Uterus (tissue), 4 donors: ENCODE measurements around the gene CAMK2N2. TPM values are rescaled to one million over a fixed set of nuclear protein-coding genes. Genes with fewer than 3 reads are reported as not detected.
"Not testable (repeated sequence)": the region's sequence is repeated elsewhere in the genome, so short reads cannot be mapped to it uniquely, and the experiment has no call there.

Source experiments
- DNase-seq, 2 donors: peaks; one replicate each; pipeline ENCODE4 v3.0.0-alpha.2; 2019 to 2020
- H3K27ac ChIP-seq, 2 donors: fragments of 200-600 bp; sonication (generic); 1 replicate in 1 of 2; 2 replicates in 1 of 2; pipeline ENCODE4 v1.5.1; 2016 to 2018
- H3K27me3 ChIP-seq, 2 donors: fragments of 200-600 bp; sonication (generic); one replicate each; pipeline ENCODE4 v1.5.1; 2018 to 2019; ENCODE audit warnings: control low read depth in 1 of 2
- H3K36me3 ChIP-seq, 2 donors: fragments of 200-600 bp; sonication (generic); one replicate each; pipeline ENCODE4 v1.5.1; 2019; ENCODE audit warnings: control low read depth in 1 of 2
- H3K4me1 ChIP-seq, 2 donors: fragments of 200-600 bp; sonication (generic); one replicate each; pipeline ENCODE4 v1.5.1; 2018 to 2019; ENCODE audit warnings: control low read depth in 1 of 2
- H3K4me3 ChIP-seq, 2 donors: fragments of 200-600 bp; sonication (generic); 1 replicate in 1 of 2; 2 replicates in 1 of 2; pipeline ENCODE4 v1.5.1; 2018 to 2019; ENCODE audit warnings: mild to moderate bottlenecking in 1 of 2
- H3K9me3 ChIP-seq, 2 donors: fragments of 200-600 bp; sonication (generic); one replicate each; pipeline ENCODE4 v1.5.1; 2019; ENCODE audit warnings: control low read depth in 1 of 2
- POLR2A ChIP-seq, 2 donors: fragments of 450-650 bp; IDR thresholded peaks; one replicate each; pipeline ENCODE4 v1.6.1; 2016; ENCODE audit warnings: antibody characterized with exemption in 2 of 2, mild to moderate bottlenecking in 1 of 2, moderate library complexity in 1 of 2
- intact Hi-C: fragments of 100-400 bp; cut with DNase I; formaldehyde crosslinking; loops from one replicate; pipeline ENCODE4 v1.15.1; 2023; ENCODE audit warnings: low total_unique reads
- total RNA-seq, 4 donors: library from RNA; depleted of rRNA in 3 of 4; stranded (reverse); fragments of >200 nt in 3 of 4; gene quantifications; one replicate each; pipeline versions ENCODE4 v1.1.0 to v1.2.4, GENCODE V29; 2014 to 2023
- TF ChIP-seq, protein P1 (sequence below), 4 experiments: fragments of 200-600 bp in 2 of 4; fragments of 450-650 bp in 2 of 4; sonication (generic) in 2 of 4; IDR thresholded peaks; one replicate each; pipeline ENCODE4 v1.5.1; 2016 to 2019; ENCODE audit warnings: antibody characterized with exemption in 4 of 4, mild to moderate bottlenecking in 2 of 4, moderate library complexity in 1 of 4
- donor health status: DM: yes; HTN: yes; CAD: no.

The CAMK2N2 gene
- total RNA-seq, 4 donors from 2014 or later = not detected

DNA sequence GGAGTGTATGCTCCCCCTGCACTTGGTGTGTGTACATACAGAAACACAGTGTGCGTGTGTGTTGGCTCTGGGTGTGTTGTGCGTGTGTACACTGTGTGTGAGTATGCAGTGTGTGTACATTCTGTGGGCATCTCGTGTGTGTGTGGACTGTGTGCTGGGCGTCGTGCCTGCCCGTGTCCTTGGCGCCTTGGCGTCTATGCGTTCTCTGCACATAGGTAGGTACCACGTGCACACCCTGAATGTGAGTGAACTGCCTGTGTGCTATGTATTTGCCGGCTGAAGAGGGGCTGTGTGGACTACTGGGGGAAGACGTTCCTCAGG is 14.0 kb upstream of the CAMK2N2 start:
- Histone ChIP-seq H3K9me3 (no peaks in the 10 kb centered on the region), H3K36me3 (no peaks in the 10 kb centered on the region), H3K4me3 (no peak overlapping the region), H3K27ac (no peak overlapping the region), H3K27me3 (no peaks in the 10 kb centered on the region), H3K4me1 (no peaks in the 10 kb centered on the region)
- TF ChIP-seq, protein P1, sequence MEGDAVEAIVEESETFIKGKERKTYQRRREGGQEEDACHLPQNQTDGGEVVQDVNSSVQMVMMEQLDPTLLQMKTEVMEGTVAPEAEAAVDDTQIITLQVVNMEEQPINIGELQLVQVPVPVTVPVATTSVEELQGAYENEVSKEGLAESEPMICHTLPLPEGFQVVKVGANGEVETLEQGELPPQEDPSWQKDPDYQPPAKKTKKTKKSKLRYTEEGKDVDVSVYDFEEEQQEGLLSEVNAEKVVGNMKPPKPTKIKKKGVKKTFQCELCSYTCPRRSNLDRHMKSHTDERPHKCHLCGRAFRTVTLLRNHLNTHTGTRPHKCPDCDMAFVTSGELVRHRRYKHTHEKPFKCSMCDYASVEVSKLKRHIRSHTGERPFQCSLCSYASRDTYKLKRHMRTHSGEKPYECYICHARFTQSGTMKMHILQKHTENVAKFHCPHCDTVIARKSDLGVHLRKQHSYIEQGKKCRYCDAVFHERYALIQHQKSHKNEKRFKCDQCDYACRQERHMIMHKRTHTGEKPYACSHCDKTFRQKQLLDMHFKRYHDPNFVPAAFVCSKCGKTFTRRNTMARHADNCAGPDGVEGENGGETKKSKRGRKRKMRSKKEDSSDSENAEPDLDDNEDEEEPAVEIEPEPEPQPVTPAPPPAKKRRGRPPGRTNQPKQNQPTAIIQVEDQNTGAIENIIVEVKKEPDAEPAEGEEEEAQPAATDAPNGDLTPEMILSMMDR (IDR thresholded peaks at IDR 0.05) = no peak
- TF ChIP-seq POLR2A (IDR thresholded peaks at IDR 0.05) = no peak
- no peak for DNase-seq
- intact Hi-C loops = no loop called here

DNA sequence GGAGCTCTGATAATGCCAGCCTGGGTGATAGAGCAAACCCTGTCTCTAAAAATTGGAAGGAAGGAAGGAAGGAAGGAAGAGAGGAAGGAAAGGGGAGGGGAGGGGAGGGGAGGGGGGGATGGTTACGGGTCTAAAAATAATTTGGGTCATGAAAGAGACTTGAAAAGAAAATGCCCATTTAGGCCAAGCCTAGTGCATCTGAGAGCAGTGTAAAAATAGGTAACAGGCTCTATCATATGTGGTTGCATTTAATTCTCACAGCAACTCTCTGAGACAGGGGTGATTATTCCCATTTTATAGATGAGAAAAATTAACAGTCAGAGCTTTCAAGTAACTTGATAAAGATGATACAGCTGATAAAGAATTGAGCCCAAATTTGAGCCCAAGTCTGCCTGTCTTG is 10.9 kb upstream of the CAMK2N2 start:
- Histone ChIP-seq H3K27ac (no peak overlapping the region), H3K36me3 (no peaks in the 10 kb centered on the region), H3K4me1 (no peaks in the 10 kb centered on the region), H3K27me3 (peaks cover 0 to 3% of the 10 kb centered on the region in 2 donors), H3K9me3 (no peaks in the 10 kb centered on the region), H3K4me3 (no peak overlapping the region)
- intact Hi-C loops = no loop called here
- no peak for DNase-seq
- TF ChIP-seq, protein P1 (IDR thresholded peaks at IDR 0.05) = no peak
- no peak for TF ChIP-seq POLR2A (IDR thresholded peaks at IDR 0.05)

- H3K9me3 ChIP-seq, H3K27ac ChIP-seq, H3K4me3 ChIP-seq, intact Hi-C loops, DNase-seq, H3K4me1 ChIP-seq, H3K36me3 ChIP-seq: not testable (repeated sequence)
- peaks cover 9 to 22% of the 10 kb centered on the region in 2 donors for H3K27me3 ChIP-seq
These were observed 5.9 kb upstream of the CAMK2N2 start for GRCh38 chr3:184267249-184267648.

GRCh38 chr3:184262764-184263179 is 1.4 kb upstream of the CAMK2N2 start:
- TF ChIP-seq, protein P1 (IDR thresholded peaks at IDR 0.05) = no peak
- no peak for TF ChIP-seq POLR2A (IDR thresholded peaks at IDR 0.05)
- peaks cover 27% of the 10 kb centered on the region in 2 donors for H3K27me3 ChIP-seq
- no peak overlapping the region for H3K27ac ChIP-seq
- intact Hi-C loops = loop anchor here (1.0 kb wide), 1 partner anchor 28 kb away; no protein-coding TSS in a partner anchor
- no peak overlapping the region for H3K4me3 ChIP-seq
- DNase-seq = no peak
- H3K36me3 ChIP-seq = no peaks in the 10 kb centered on the region
- no peaks in the 10 kb centered on the region for H3K9me3 ChIP-seq
- peaks cover 0 to 24% of the 10 kb centered on the region in 2 donors for H3K4me1 ChIP-seq

GRCh38 chr3:184261854-184262763 is 756 bp upstream of the CAMK2N2 start:
- H3K27ac ChIP-seq = no peak overlapping the region
- no peaks in the 10 kb centered on the region for H3K9me3 ChIP-seq
- TF ChIP-seq, protein P1 (IDR thresholded peaks at IDR 0.05) = no peak
- no peak for TF ChIP-seq POLR2A (IDR thresholded peaks at IDR 0.05)
- H3K4me1 ChIP-seq = peaks cover 0 to 24% of the 10 kb centered on the region in 2 donors
- H3K27me3 ChIP-seq = peaks cover 27% of the 10 kb centered on the region in 2 donors
- H3K36me3 ChIP-seq = no peaks in the 10 kb centered on the region
- no peak for DNase-seq
- H3K4me3 ChIP-seq = peak overlapping the region; percentile 20 to 24
- intact Hi-C loops = no loop called here
